GM12878 (cell line): ENCODE results near the gene NLRC3. TPM values are rescaled to one million over a fixed set of nuclear protein-coding genes. Genes with fewer than 3 reads are reported as not detected.

Source experiments
- ATAC-seq: fragments of 200-7000 bp; cut with Tn5 transposase; 3 replicates; pipeline ENCODE4 v1.9.1; 2020; ENCODE audit warnings: mild to moderate bottlenecking, moderate library complexity
- BruUV-seq: library from RNA; stranded (reverse); fragments of 400-500 nt; replicated peaks from 2 replicates; lab custom pipeline; 2021; lab: Mats Ljungman, UMichigan
- CTCF ChIA-PET: fragments of 300-600 bp; sonication (Branson Sonifier 250); formaldehyde crosslinking; extraction: SDS; loops from one replicate; lab custom pipeline; 2021; ENCODE audit warnings: inconsistent platforms; lab: Yijun Ruan, JAX
- POLR2A ChIA-PET: fragments of 350-600 bp; formaldehyde crosslinking; extraction: SDS; loops from one replicate; lab custom pipeline; 2021; ENCODE audit warnings: inconsistent platforms; lab: Charles Lee
- RAD21 ChIA-PET: fragments of 300-600 bp; sonication (Branson Sonifier 250); formaldehyde crosslinking; loops from one replicate; lab custom pipeline; 2023; ENCODE audit warnings: antibody characterized with exemption; ENCODE audit not compliant: unreplicated experiment; lab: Charles Lee
- SMC1A ChIA-PET: fragments of 300-600 bp; sonication (Branson Sonifier 250); formaldehyde crosslinking; loops from one replicate; lab custom pipeline; 2023; ENCODE audit not compliant: unreplicated experiment, uncharacterized antibody; lab: Charles Lee
- DNase-seq: peaks from one replicate; pipeline ENCODE4 v3.0.0-alpha.2; 2011; ENCODE audit warnings: low read depth, low spot score
- FAIRE-seq: peaks from 3 replicates; lab custom pipeline; 2011; peaks lifted over from hg19 to GRCh38; lab: Jason Lieb, UNC
- H2AFZ ChIP-seq: 2 replicates; pipeline ENCODE4 v1.6.0; 2011; ENCODE audit warnings: low read depth, low read length, control low read depth; ENCODE audit not compliant: control insufficient read depth
- H3K27ac ChIP-seq: 2 replicates; pipeline ENCODE4 v1.5.1; 2011; ENCODE audit warnings: control low read depth; ENCODE audit not compliant: control insufficient read depth, insufficient read depth
- H3K27me3 ChIP-seq, 2 experiments: replicated peaks in 1 of 2; 2 replicates each; pipeline versions ENCODE4 v1.6.0 to v1.6.1; 2011; ENCODE audit warnings: low read length in 1 of 2; ENCODE audit not compliant: control insufficient read depth in 2 of 2, insufficient read depth in 2 of 2
- H3K36me3 ChIP-seq, 2 experiments: 2 replicates each; pipeline ENCODE4 v1.5.1; 2011; ENCODE audit warnings: low read length in 1 of 2; ENCODE audit not compliant: control insufficient read depth in 2 of 2, insufficient read depth in 2 of 2
- H3K4me1 ChIP-seq: 2 replicates; pipeline ENCODE4 v1.6.1; 2011; ENCODE audit warnings: mild to moderate bottlenecking, low read length, moderate library complexity, mixed read lengths; ENCODE audit not compliant: control insufficient read depth, insufficient read depth
- H3K4me2 ChIP-seq: 2 replicates; pipeline ENCODE4 v1.6.0; 2011; ENCODE audit warnings: control low read depth; ENCODE audit not compliant: control insufficient read depth, insufficient read depth
- H3K4me3 ChIP-seq: fragments of 200-600 bp; sonication (generic); 2 replicates; pipeline ENCODE4 v1.5.1; 2016
- H3K79me2 ChIP-seq: 2 replicates; pipeline ENCODE4 v1.6.0; 2011; ENCODE audit warnings: low read length; ENCODE audit not compliant: control insufficient read depth, insufficient read depth
- H3K9ac ChIP-seq: 2 replicates; pipeline ENCODE4 v1.8.0; 2011; ENCODE audit warnings: low read length, control low read depth, mixed read lengths; ENCODE audit not compliant: control insufficient read depth, insufficient read depth
- H3K9me3 ChIP-seq: replicated peaks from 3 replicates; pipeline ENCODE4 v1.5.1; 2011; ENCODE audit warnings: mild to moderate bottlenecking, low read length; ENCODE audit not compliant: control insufficient read depth, insufficient read depth
- H4K20me1 ChIP-seq: 2 replicates; pipeline ENCODE4 v1.6.0; 2011; ENCODE audit not compliant: control insufficient read depth, insufficient read depth
- ATF3 ChIP-seq: IDR thresholded peaks from 2 replicates; pipeline ENCODE4 v1.6.1; 2011; ENCODE audit warnings: low read depth, mild to moderate bottlenecking, low read length, moderate library complexity, borderline replicate concordance; ENCODE audit errors: extremely low read depth
- CBX5 ChIP-seq: sonication (generic); IDR thresholded peaks from 2 replicates; pipeline ENCODE4 v1.6.1; 2016; ENCODE audit warnings: low read depth, moderate library complexity, mild to moderate bottlenecking, inconsistent platforms
- CREM ChIP-seq: IDR thresholded peaks from 2 replicates; pipeline ENCODE4 v1.6.1; 2014; ENCODE audit warnings: antibody characterized with exemption, low read depth
- MAX ChIP-seq: IDR thresholded peaks from 2 replicates; pipeline ENCODE4 v1.6.1; 2012; ENCODE audit warnings: low read depth, low read length, improper control_type of control experiment
- MLLT1 ChIP-seq: fragments of 450-650 bp; IDR thresholded peaks from 2 replicates; pipeline ENCODE4 v1.6.1; 2016; ENCODE audit warnings: mild to moderate bottlenecking
- PBX3 ChIP-seq: IDR thresholded peaks from 2 replicates; pipeline ENCODE4 v1.6.1; 2011; ENCODE audit warnings: mild to moderate bottlenecking, low read depth, low read length, moderate library complexity; ENCODE audit not compliant: insufficient replicate concordance
- POLR2A ChIP-seq: IDR thresholded peaks from 2 replicates; pipeline ENCODE4 v1.6.1; 2011; ENCODE audit warnings: low read depth, mild to moderate bottlenecking, low read length
- PRDM15 ChIP-seq: fragments of 450-650 bp; formaldehyde crosslinking; IDR thresholded peaks from 2 replicates; pipeline ENCODE4 v1.4.0; 2020; ENCODE audit warnings: mild to moderate bottlenecking, moderate library complexity
- SP1 ChIP-seq: IDR thresholded peaks from one replicate; pipeline ENCODE4 v1.6.1; 2011; ENCODE audit warnings: low read depth, low read length
- SRF ChIP-seq, 2 experiments: IDR thresholded peaks; 2 replicates each; pipeline ENCODE4 v1.6.1; 2011; ENCODE audit warnings: low read depth in 2 of 2, low read length in 2 of 2, mild to moderate bottlenecking in 1 of 2, moderate library complexity in 1 of 2
- YBX1 ChIP-seq: fragments of 450-650 bp; IDR thresholded peaks from 2 replicates; pipeline ENCODE4 v1.6.1; 2016; ENCODE audit warnings: antibody characterized with exemption
- ZNF687 ChIP-seq: fragments of 450-650 bp; IDR thresholded peaks from 2 replicates; pipeline ENCODE4 v1.6.1; 2017; ENCODE audit warnings: mild to moderate bottlenecking, moderate library complexity
- WGBS: methylation state at CpG from one replicate; pipeline ENCODE4 v1.1.6; 2016; ENCODE audit warnings: low lambda C conversion rate; ENCODE audit not compliant: insufficient replicate concordance, insufficient coverage; ENCODE audit errors: missing lambda C conversion rate; 5-methylcytosine and 5-hydroxymethylcytosine counted together
- in situ Hi-C: fragments of 300-500 bp; cut with MboI; formaldehyde crosslinking; loops from 9 replicates; pipeline ENCODE4 v1.14.3; 2018; ENCODE audit warnings: mixed read lengths
- intact Hi-C: fragments of 100-400 bp; cut with micrococcal nuclease; formaldehyde crosslinking; loops from one replicate; pipeline ENCODE4 v1.14.2; 2022; ENCODE audit not compliant: unreplicated experiment
- polyA plus RNA-seq, 11 experiments: library from polyadenylated mRNA; depleted of rRNA in 4 of 11; unstranded in 6 of 11; stranded (reverse) in 5 of 11; fragments of >200 nt; fragmentation: Nextera tagmentation in 4 of 11; fragmentation: Illumina TruSeq in 1 of 11; extraction: Ambion mirVana in 4 of 11; extraction: Trizol in 1 of 11; gene quantifications; 1 replicate in 1 of 11; 2 replicates in 10 of 11; pipeline versions ENCODE4 v1.2.1 to v1.2.3, GENCODE V29; 2011 to 2016; ENCODE audit warnings: inconsistent platforms in 2 of 11, missing spikeins in 2 of 11, low read depth in 1 of 11
- total RNA-seq, 4 experiments: library from RNA; depleted of rRNA in 3 of 4; stranded (reverse); fragments of >200 nt in 3 of 4; fragmentation: Illumina TruSeq in 1 of 4; extraction: Trizol in 1 of 4; gene quantifications; 2 replicates each; pipeline versions ENCODE4 v1.2.1 to v1.2.3, GENCODE V29; 2013 to 2021

The NLRC3 gene
- total and polyA plus RNA-seq, 10 of the 15 experiments (the other 5 are each of a cell fraction or from before 2014, with no cell fraction given): 2.2 to 17.8 (median 7.6) TPM

- TF ChIP-seq PBX3: no peak
- TF ChIP-seq YBX1: no peak
- no peak for TF ChIP-seq SRF (IDR thresholded peaks at IDR 0.05; ENCODE audit: low read depth in 2 of 2, low read length in 2 of 2)
Measured at GRCh38 chr16:3498988-3499387, 78.2 kb downstream of the NLRC3 start (continued).

GRCh38 chr16:3497771-3498170, 79.4 kb downstream of the NLRC3 start:
- Histone ChIP-seq H3K79me2 (no peaks in the 10 kb centered on the region; the same call in 1 of the 2 replicates), H2AFZ (no peak overlapping the region), H3K9me3 (no peaks in the 10 kb centered on the region; the same call in 2 of the 3 replicates), H4K20me1 (no peaks in the 10 kb centered on the region), H3K4me3 (no peak overlapping the region), H3K9ac (no peak overlapping the region), H3K27ac (no peak overlapping the region), H3K36me3 (no peaks in the 10 kb centered on the region), H3K4me1 (peaks cover 11% of the 10 kb centered on the region), H3K27me3 (no peaks in the 10 kb centered on the region), H3K4me2 (no peak overlapping the region)
- in situ Hi-C loops: no loop called here
- no peak for ATAC-seq
- WGBS: 79% methylated on average over 4 of the region's 4 CpGs
- RAD21 ChIA-PET: no interaction called here
- CTCF ChIA-PET: no interaction called here
- SMC1A ChIA-PET: interaction anchor here (0.6 to 1.0 kb wide), 4 partner anchors 8 to 284 kb away, joined by 3 read pairs; no protein-coding TSS in a partner anchor
- no peak for DNase-seq
- no TSS peak for BruUV-seq
- POLR2A ChIA-PET: no interaction called here
- intact Hi-C loops: no loop called here
- no peak for FAIRE-seq
- TF ChIP-seq POLR2A: no peak
- TF ChIP-seq MAX: no peak
- TF ChIP-seq SP1: no peak
- TF ChIP-seq CREM: no peak
- no peak for TF ChIP-seq PRDM15 (CRISPR knock-in tag)
- TF ChIP-seq CBX5: no peak
- TF ChIP-seq ZNF687: no peak
- no peak for TF ChIP-seq MLLT1
- no peak for TF ChIP-seq ATF3
